PC-3 (cell line): ENCODE results near the gene CNR1. TPM values are rescaled to one million over a fixed set of nuclear protein-coding genes. Genes with fewer than 3 reads are reported as not detected.

Experiments
- ATAC-seq: fragments of 200-7000 bp; cut with Tn5 transposase; 2 replicates; pipeline ENCODE4 v1.9.1; 2020; ENCODE audit warnings: mild to moderate bottlenecking, moderate library complexity
- BruUV-seq: library from RNA; stranded (reverse); fragments of 400-500 nt; replicated peaks from 2 replicates; lab custom pipeline; 2021; lab: Mats Ljungman, UMichigan
- CTCF ChIA-PET: fragments of 300-600 bp; sonication (Branson Sonifier 250); formaldehyde crosslinking; loops from one replicate; lab custom pipeline; 2022; ENCODE audit warnings: antibody characterized with exemption; lab: Charles Lee
- POLR2A ChIA-PET: fragments of 300-600 bp; sonication (Branson Sonifier 250); formaldehyde crosslinking; loops from one replicate; lab custom pipeline; 2022; ENCODE audit warnings: antibody characterized with exemption; ENCODE audit not compliant: unreplicated experiment; lab: Charles Lee
- DNase-seq: peaks from one replicate; pipeline ENCODE4 v3.0.0-alpha.2; 2015
- H2AFZ ChIP-seq: fragments of 300-600 bp; sonication (generic); 2 replicates; pipeline ENCODE4 v1.6.0; 2016; ENCODE audit warnings: antibody characterized with exemption, low read length
- H3F3A ChIP-seq: fragments of 300-600 bp; sonication (generic); one replicate; pipeline ENCODE4 v1.6.0; 2017; ENCODE audit warnings: antibody characterized with exemption, low read length, control low read depth, mild to moderate bottlenecking; ENCODE audit not compliant: unreplicated experiment
- H3K27ac ChIP-seq: fragments of 300-600 bp; sonication (generic); 2 replicates; pipeline ENCODE4 v1.5.1; 2016; ENCODE audit warnings: mild to moderate bottlenecking, low read length
- H3K27me3 ChIP-seq: fragments of 300-600 bp; sonication (generic); 2 replicates; pipeline ENCODE4 v1.6.1; 2016; ENCODE audit warnings: low read length, mixed read lengths
- H3K36me3 ChIP-seq: fragments of 300-600 bp; sonication (generic); 2 replicates; pipeline ENCODE4 v1.6.1; 2016; ENCODE audit warnings: low read depth, mixed run types, low read length, mixed read lengths
- H3K4me1 ChIP-seq: fragments of 300-600 bp; sonication (generic); 2 replicates; pipeline ENCODE4 v1.5.1; 2016; ENCODE audit warnings: low read length; ENCODE audit not compliant: insufficient read depth
- H3K4me2 ChIP-seq: fragments of 300-600 bp; sonication (generic); 2 replicates; pipeline ENCODE4 v1.6.0; 2016; ENCODE audit warnings: low read length
- H3K4me3 ChIP-seq: fragments of 300-600 bp; sonication (generic); 2 replicates; pipeline ENCODE4 v1.5.1; 2016; ENCODE audit warnings: mild to moderate bottlenecking, low read length, mixed read lengths
- H3K79me2 ChIP-seq: fragments of 300-600 bp; sonication (generic); 2 replicates; pipeline ENCODE4 v1.6.1; 2017; ENCODE audit warnings: low read length, mixed read lengths
- H3K9ac ChIP-seq: fragments of 300-600 bp; sonication (generic); 2 replicates; pipeline ENCODE4 v1.6.0; 2016; ENCODE audit warnings: mild to moderate bottlenecking, low read length
- H3K9me2 ChIP-seq: fragments of 300-600 bp; sonication (generic); replicated peaks from 2 replicates; pipeline ENCODE4 v1.6.1; 2016; ENCODE audit warnings: mixed run types, low read length, mixed read lengths
- H3K9me3 ChIP-seq: fragments of 300-600 bp; sonication (generic); 2 replicates; pipeline ENCODE4 v1.6.1; 2016; ENCODE audit warnings: low read length, mixed read lengths
- H4K20me1 ChIP-seq: fragments of 300-600 bp; sonication (generic); 2 replicates; pipeline ENCODE4 v1.6.1; 2016; ENCODE audit warnings: low read length, mixed read lengths
- CTCF ChIP-seq: fragments of 300-600 bp; sonication (generic); conservative IDR thresholded peaks from 2 replicates; pipeline ENCODE4 v1.5.1; 2017; ENCODE audit warnings: antibody characterized with exemption, low read depth, mild to moderate bottlenecking, low read length
- EZH2 ChIP-seq: fragments of 300-600 bp; sonication (generic); IDR thresholded peaks from one replicate; pipeline ENCODE4 v1.6.1; 2017; ENCODE audit warnings: antibody characterized with exemption, mild to moderate bottlenecking, low read length; ENCODE audit not compliant: unreplicated experiment
- EZH2phosphoT487 ChIP-seq: fragments of 300-600 bp; sonication (generic); IDR thresholded peaks from 2 replicates; pipeline ENCODE4 v1.6.1; 2018; ENCODE audit warnings: mild to moderate bottlenecking, antibody characterized with exemption, low read length, borderline replicate concordance
- intact Hi-C: fragments of 100-400 bp; cut with micrococcal nuclease; formaldehyde crosslinking; loops from 2 replicates; pipeline ENCODE4 v1.9.0; 2023
- total RNA-seq: library from RNA; depleted of rRNA; stranded (reverse); fragments of >200 nt; gene quantifications from 2 replicates; pipeline ENCODE4 v1.2.3, GENCODE V29; 2014

Gene CNR1
- total RNA-seq, 1 experiment from 2014 or later = not detected

DNA sequence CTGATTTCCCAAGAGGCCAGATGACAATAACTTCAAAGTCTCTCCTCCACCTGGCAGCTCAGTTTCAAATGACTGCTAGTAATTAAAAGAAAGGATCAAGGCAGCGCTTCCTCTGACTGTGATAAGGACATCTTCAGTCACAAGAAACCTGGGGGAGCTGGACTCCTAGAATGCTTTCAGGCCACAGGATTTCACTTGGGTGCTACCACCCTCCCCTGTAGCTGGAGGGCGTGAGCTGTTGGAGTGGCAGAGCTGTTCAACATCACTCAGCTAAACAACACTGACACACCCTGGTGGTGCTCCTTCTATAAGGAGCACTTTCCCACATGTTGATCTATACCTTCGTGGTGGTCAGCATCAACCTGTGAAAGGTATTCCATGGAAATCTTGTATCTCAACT is 2.2 kb upstream of the CNR1 start:
- no peaks in the 10 kb centered on the region for H3K36me3 ChIP-seq
- no peaks in the 10 kb centered on the region for H3K79me2 ChIP-seq
- no peaks in the 10 kb centered on the region for H3K4me1 ChIP-seq
- no peak overlapping the region for H3K4me3 ChIP-seq
- POLR2A ChIA-PET = no interaction called here
- no peaks in the 10 kb centered on the region for H3K9me2 ChIP-seq
- CTCF ChIA-PET = no interaction called here
- H2AFZ ChIP-seq = no peak overlapping the region
- H3K27ac ChIP-seq = no peak overlapping the region
- H3K27me3 ChIP-seq = peaks cover 39% of the 10 kb centered on the region
- no peak overlapping the region for H3K4me2 ChIP-seq
- DNase-seq (no peak), ATAC-seq (no peak)
- intact Hi-C loops = no loop called here
- TF ChIP-seq EZH2 = no peak
- TF ChIP-seq CTCF = no peak
- no peak for TF ChIP-seq EZH2phosphoT487
- H4K20me1 ChIP-seq = no peaks in the 10 kb centered on the region
- no peaks in the 10 kb centered on the region for H3F3A ChIP-seq
- BruUV-seq = no TSS peak
- no peak overlapping the region for H3K9ac ChIP-seq
- no peaks in the 10 kb centered on the region for H3K9me3 ChIP-seq

- intact Hi-C loops = no loop called here
- BruUV-seq = no TSS peak
- Histone ChIP-seq H3K4me2 (no peak overlapping the region), H3K4me1 (no peaks in the 10 kb centered on the region), H3K9ac (no peak overlapping the region), H3K4me3 (no peak overlapping the region), H3K9me2 (no peaks in the 10 kb centered on the region), H3K9me3 (no peaks in the 10 kb centered on the region), H2AFZ (no peak overlapping the region), H3K79me2 (no peaks in the 10 kb centered on the region), H3K27me3 (peaks cover 44% of the 10 kb centered on the region), H3K27ac (no peak overlapping the region), H3K36me3 (no peaks in the 10 kb centered on the region), H3F3A (no peaks in the 10 kb centered on the region), H4K20me1 (no peaks in the 10 kb centered on the region)
- POLR2A ChIA-PET = no interaction called here
- ATAC-seq (no peak), DNase-seq (no peak)
- TF ChIP-seq EZH2 (no peak), CTCF (no peak), EZH2phosphoT487 (no peak)
- CTCF ChIA-PET = no interaction called here
Observed at GRCh38 chr6:88167352-88167937, 1.3 kb upstream of the CNR1 start.

GRCh38 chr6:88166493-88167351 is 575 bp upstream of the CNR1 start:
- H3K9ac ChIP-seq = no peak overlapping the region
- TF ChIP-seq EZH2phosphoT487 = no peak
- TF ChIP-seq EZH2 = no peak
- TF ChIP-seq CTCF = no peak
- no peaks in the 10 kb centered on the region for H3K4me1 ChIP-seq

More at GRCh38 chr6:88166493-88167351, 575 bp upstream of the CNR1 start:
- no peaks in the 10 kb centered on the region for H3F3A ChIP-seq
- ChIA-PET CTCF (no interaction called here), POLR2A (no interaction called here)
- no peaks in the 10 kb centered on the region for H3K36me3 ChIP-seq
- H3K4me2 ChIP-seq = no peak overlapping the region
- no peaks in the 10 kb centered on the region for H3K9me2 ChIP-seq
- H4K20me1 ChIP-seq = no peaks in the 10 kb centered on the region
- H3K4me3 ChIP-seq = no peak overlapping the region
- BruUV-seq = no TSS peak
- H2AFZ ChIP-seq = no peak overlapping the region
- H3K9me3 ChIP-seq = no peaks in the 10 kb centered on the region
- H3K27me3 ChIP-seq = peaks cover 44% of the 10 kb centered on the region
- intact Hi-C loops = no loop called here
- no peaks in the 10 kb centered on the region for H3K79me2 ChIP-seq
- no peak overlapping the region for H3K27ac ChIP-seq
- DNase-seq (no peak), ATAC-seq (no peak)
